Liver (tissue), 9 donors: ENCODE measurements around the gene CAMKV. TPM values are rescaled to one million over a fixed set of nuclear protein-coding genes. Genes with fewer than 3 reads are reported as not detected.

Source experiments
- DNase-seq: peaks from one replicate; pipeline ENCODE4 v3.0.0-alpha.2; 2017; ENCODE audit warnings: low spot score
- H3K27ac ChIP-seq, 2 donors: one replicate each; pipeline ENCODE4 v1.7.0; 2013; ENCODE audit warnings: inconsistent platforms in 2 of 2, low read length in 2 of 2, control low read depth in 1 of 2, low read depth in 1 of 2, mild to moderate bottlenecking in 1 of 2
- H3K27me3 ChIP-seq, 4 donors: one replicate each; pipeline versions ENCODE4 v1.6.1 to v1.7.0; 2013; ENCODE audit warnings: low read length in 3 of 4, inconsistent platforms in 1 of 4, mild to moderate bottlenecking in 1 of 4, moderate library complexity in 1 of 4; ENCODE audit not compliant: control insufficient read depth in 4 of 4, insufficient read depth in 4 of 4
- H3K36me3 ChIP-seq, 4 donors: one replicate each; pipeline versions ENCODE4 v1.6.1 to v1.7.0; 2013; ENCODE audit warnings: low read length in 3 of 4, mild to moderate bottlenecking in 3 of 4, low read depth in 1 of 4, moderate library complexity in 1 of 4; ENCODE audit not compliant: control insufficient read depth in 4 of 4, insufficient read depth in 3 of 4
- H3K4me1 ChIP-seq, 4 donors: one replicate each; pipeline versions ENCODE4 v1.6.1 to v1.7.0; 2013; ENCODE audit warnings: low read length in 3 of 4, mild to moderate bottlenecking in 3 of 4, moderate library complexity in 1 of 4; ENCODE audit not compliant: control insufficient read depth in 4 of 4, insufficient read depth in 4 of 4
- H3K4me3 ChIP-seq, 3 donors: one replicate each; pipeline versions ENCODE4 v1.6.1 to v1.7.0; 2013; ENCODE audit warnings: low read length in 3 of 3, control low read depth in 1 of 3, low read depth in 1 of 3, mild to moderate bottlenecking in 1 of 3
- H3K9ac ChIP-seq, 2 donors: one replicate each; pipeline ENCODE4 v1.7.0; 2013; ENCODE audit warnings: low read length in 2 of 2, mild to moderate bottlenecking in 2 of 2, moderate library complexity in 2 of 2, control low read depth in 1 of 2, low read depth in 1 of 2
- H3K9me3 ChIP-seq, 4 donors: one replicate each; pipeline versions ENCODE4 v1.6.1 to v1.7.0; 2013; ENCODE audit warnings: low read length in 3 of 4; ENCODE audit not compliant: control insufficient read depth in 4 of 4
- CTCF ChIP-seq: fragments of 150-350 bp; IDR thresholded peaks from 2 replicates; pipeline ENCODE4 v1.5.1; 2017; ENCODE audit warnings: improper control_type of control experiment, low read depth, low read length; ENCODE audit not compliant: missing input control
- EGR1 ChIP-seq, 2 donors: IDR thresholded peaks; 2 replicates each; pipeline ENCODE4 v1.6.1; 2016 to 2018; ENCODE audit warnings: antibody characterized with exemption in 2 of 2, low read depth in 2 of 2
- FOXA1 ChIP-seq: IDR thresholded peaks from 2 replicates; pipeline ENCODE4 v1.6.1; 2016; ENCODE audit warnings: antibody characterized with exemption
- FOXA2 ChIP-seq: IDR thresholded peaks from 2 replicates; pipeline ENCODE4 v1.6.1; 2016; ENCODE audit warnings: antibody characterized with exemption
- GABPA ChIP-seq, 2 donors: IDR thresholded peaks in 1 of 2; conservative IDR thresholded peaks in 1 of 2; 2 replicates each; pipeline ENCODE4 v1.6.1; 2016; ENCODE audit warnings: antibody characterized with exemption in 2 of 2, mild to moderate bottlenecking in 1 of 2, moderate library complexity in 1 of 2
- HNF4A ChIP-seq, 2 donors: conservative IDR thresholded peaks; 2 replicates each; pipeline ENCODE4 v1.6.1; 2016; ENCODE audit warnings: antibody characterized with exemption in 2 of 2, mild to moderate bottlenecking in 2 of 2
- HNF4G ChIP-seq: IDR thresholded peaks from 2 replicates; pipeline ENCODE4 v1.6.1; 2016; ENCODE audit warnings: antibody characterized with exemption
- JUND ChIP-seq, 2 donors: IDR thresholded peaks; 2 replicates each; pipeline ENCODE4 v1.6.1; 2016; ENCODE audit warnings: antibody characterized with exemption in 2 of 2
- MAX ChIP-seq: IDR thresholded peaks from 2 replicates; pipeline ENCODE4 v1.6.1; 2016; ENCODE audit warnings: antibody characterized with exemption
- RAD21 ChIP-seq, 2 donors: IDR thresholded peaks; 2 replicates each; pipeline ENCODE4 v1.6.1; 2016; ENCODE audit warnings: antibody characterized with exemption in 2 of 2, mild to moderate bottlenecking in 2 of 2
- RXRA ChIP-seq, 2 donors: IDR thresholded peaks; 2 replicates each; pipeline ENCODE4 v1.6.1; 2017 to 2018; ENCODE audit warnings: antibody characterized with exemption in 2 of 2, mild to moderate bottlenecking in 1 of 2
- SP1 ChIP-seq: IDR thresholded peaks from 2 replicates; pipeline ENCODE4 v1.6.1; 2018; ENCODE audit warnings: antibody characterized with exemption, mild to moderate bottlenecking
- TAF1 ChIP-seq: conservative IDR thresholded peaks from 2 replicates; pipeline ENCODE4 v1.6.1; 2016; ENCODE audit warnings: antibody characterized with exemption, mild to moderate bottlenecking
- YY1 ChIP-seq: IDR thresholded peaks from 2 replicates; pipeline ENCODE4 v1.6.1; 2016; ENCODE audit warnings: antibody characterized with exemption, mild to moderate bottlenecking
- WGBS: extraction: QIAGEN DNeasy Blood & Tissue Kit; methylation state at CpG from one replicate; pipeline ENCODE4 v1.1.7; 2013; 5-methylcytosine and 5-hydroxymethylcytosine counted together
- polyA plus RNA-seq, 2 donors: library from polyadenylated mRNA; stranded (reverse) in 1 of 2; unstranded in 1 of 2; fragments of 200-250 nt in 1 of 2; fragments of >200 nt in 1 of 2; fragmentation: Nextera tagmentation in 1 of 2; extraction: Ambion mirVana in 1 of 2; gene quantifications; one replicate each; pipeline versions ENCODE4 v1.2.1 to v1.2.3, GENCODE V29; 2013 to 2015
- total RNA-seq, 2 donors: library from RNA; depleted of rRNA; stranded (reverse); fragments of >200 nt; gene quantifications; one replicate each; pipeline ENCODE4 v1.2.3, GENCODE V29; 2014
- TF ChIP-seq, protein P1 (sequence below): IDR thresholded peaks from 2 replicates; pipeline ENCODE4 v1.6.1; 2016; ENCODE audit warnings: antibody characterized with exemption, mild to moderate bottlenecking
- TF ChIP-seq, protein P2 (sequence below): IDR thresholded peaks from 2 replicates; pipeline ENCODE4 v1.6.1; 2016; ENCODE audit warnings: antibody characterized with exemption
- TF ChIP-seq, protein P3 (sequence below): IDR thresholded peaks from 2 replicates; pipeline ENCODE4 v1.6.1; 2016; ENCODE audit warnings: antibody characterized with exemption
- donor health status: healthy.
- donor health status: healthy.
- donor health status: healthy.
- donor health status: healthy.
- donor health status: healthy.

The CAMKV gene
- total and polyA plus RNA-seq, 4 donors: not detected

DNA sequence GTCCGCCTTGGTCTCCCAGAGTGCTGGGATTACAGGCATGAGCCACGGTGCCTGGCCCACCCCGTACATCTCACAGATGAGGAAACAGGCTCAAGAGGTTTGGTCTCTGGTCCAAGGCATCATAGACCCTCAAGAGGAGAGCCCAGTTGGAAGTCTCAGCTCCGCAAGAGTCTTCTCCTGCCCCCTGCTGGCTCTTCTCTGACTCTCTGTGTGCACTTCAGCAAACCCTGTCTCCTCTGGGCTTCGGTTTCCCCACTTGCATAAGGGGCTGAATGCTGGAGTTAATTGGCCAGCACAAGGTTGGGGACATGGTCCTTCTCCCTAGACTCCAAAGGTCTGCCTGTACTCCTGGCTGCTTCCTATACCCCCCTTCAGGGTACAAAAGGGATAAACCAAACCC, 30.1 kb upstream of the CAMKV start:
- no peaks in the 10 kb centered on the region for H3K9me3 ChIP-seq
- H3K27me3 ChIP-seq: no peaks in the 10 kb centered on the region
- H3K9ac ChIP-seq: no peak overlapping the region
- H3K36me3 ChIP-seq: no peaks in the 10 kb centered on the region
- no peak overlapping the region for H3K4me3 ChIP-seq
- no peak for DNase-seq
- TF ChIP-seq, protein P1, sequence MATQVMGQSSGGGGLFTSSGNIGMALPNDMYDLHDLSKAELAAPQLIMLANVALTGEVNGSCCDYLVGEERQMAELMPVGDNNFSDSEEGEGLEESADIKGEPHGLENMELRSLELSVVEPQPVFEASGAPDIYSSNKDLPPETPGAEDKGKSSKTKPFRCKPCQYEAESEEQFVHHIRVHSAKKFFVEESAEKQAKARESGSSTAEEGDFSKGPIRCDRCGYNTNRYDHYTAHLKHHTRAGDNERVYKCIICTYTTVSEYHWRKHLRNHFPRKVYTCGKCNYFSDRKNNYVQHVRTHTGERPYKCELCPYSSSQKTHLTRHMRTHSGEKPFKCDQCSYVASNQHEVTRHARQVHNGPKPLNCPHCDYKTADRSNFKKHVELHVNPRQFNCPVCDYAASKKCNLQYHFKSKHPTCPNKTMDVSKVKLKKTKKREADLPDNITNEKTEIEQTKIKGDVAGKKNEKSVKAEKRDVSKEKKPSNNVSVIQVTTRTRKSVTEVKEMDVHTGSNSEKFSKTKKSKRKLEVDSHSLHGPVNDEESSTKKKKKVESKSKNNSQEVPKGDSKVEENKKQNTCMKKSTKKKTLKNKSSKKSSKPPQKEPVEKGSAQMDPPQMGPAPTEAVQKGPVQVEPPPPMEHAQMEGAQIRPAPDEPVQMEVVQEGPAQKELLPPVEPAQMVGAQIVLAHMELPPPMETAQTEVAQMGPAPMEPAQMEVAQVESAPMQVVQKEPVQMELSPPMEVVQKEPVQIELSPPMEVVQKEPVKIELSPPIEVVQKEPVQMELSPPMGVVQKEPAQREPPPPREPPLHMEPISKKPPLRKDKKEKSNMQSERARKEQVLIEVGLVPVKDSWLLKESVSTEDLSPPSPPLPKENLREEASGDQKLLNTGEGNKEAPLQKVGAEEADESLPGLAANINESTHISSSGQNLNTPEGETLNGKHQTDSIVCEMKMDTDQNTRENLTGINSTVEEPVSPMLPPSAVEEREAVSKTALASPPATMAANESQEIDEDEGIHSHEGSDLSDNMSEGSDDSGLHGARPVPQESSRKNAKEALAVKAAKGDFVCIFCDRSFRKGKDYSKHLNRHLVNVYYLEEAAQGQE: no peak
- no peak for TF ChIP-seq HNF4G
- TF ChIP-seq GABPA (IDR thresholded peaks at IDR 0.05 in 1 of 2, conservative IDR thresholded peaks at IDR 0.05 in 1 of 2): no peak
- TF ChIP-seq MAX: no peak
- TF ChIP-seq, protein P2, sequence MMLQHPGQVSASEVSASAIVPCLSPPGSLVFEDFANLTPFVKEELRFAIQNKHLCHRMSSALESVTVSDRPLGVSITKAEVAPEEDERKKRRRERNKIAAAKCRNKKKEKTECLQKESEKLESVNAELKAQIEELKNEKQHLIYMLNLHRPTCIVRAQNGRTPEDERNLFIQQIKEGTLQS: no peak
- no peak for TF ChIP-seq FOXA1
- no peak for TF ChIP-seq SP1
- no peak for TF ChIP-seq CTCF
- no peak for TF ChIP-seq RAD21 (IDR thresholded peaks at IDR 0.05)
- no peak for TF ChIP-seq RXRA (IDR thresholded peaks at IDR 0.05)
- no peak for TF ChIP-seq FOXA2
- no peak for TF ChIP-seq TAF1
- no peak for TF ChIP-seq HNF4A (conservative IDR thresholded peaks at IDR 0.05)
- WGBS: 81% methylated on average over 5 of the region's 5 CpGs
- H3K27ac ChIP-seq: no peak overlapping the region
- H3K4me1 ChIP-seq: peaks cover 0 to 7% (median 4%) of the 10 kb centered on the region in 4 donors

- Histone ChIP-seq H3K9me3 (no peaks in the 10 kb centered on the region), H3K27me3 (no peaks in the 10 kb centered on the region), H3K4me3 (no peak overlapping the region), H3K36me3 (no peaks in the 10 kb centered on the region), H3K27ac (no peak overlapping the region), H3K9ac (no peak overlapping the region), H3K4me1 (peaks cover 0 to 6% (median 4%) of the 10 kb centered on the region in 4 donors)
- TF ChIP-seq FOXA1 (no peak), SP1 (no peak), FOXA2 (no peak), YY1 (no peak), RAD21 (IDR thresholded peaks at IDR 0.05) (no peak), CTCF (no peak), JUND (IDR thresholded peaks at IDR 0.05) (no peak), GABPA (IDR thresholded peaks at IDR 0.05 in 1 of 2, conservative IDR thresholded peaks at IDR 0.05 in 1 of 2) (no peak), EGR1 (IDR thresholded peaks at IDR 0.05; ENCODE audit: low read depth in 2 of 2) (no peak), TAF1 (no peak), HNF4G (no peak), HNF4A (conservative IDR thresholded peaks at IDR 0.05) (no peak)
- TF ChIP-seq, protein P1: no peak
- TF ChIP-seq, protein P3, sequence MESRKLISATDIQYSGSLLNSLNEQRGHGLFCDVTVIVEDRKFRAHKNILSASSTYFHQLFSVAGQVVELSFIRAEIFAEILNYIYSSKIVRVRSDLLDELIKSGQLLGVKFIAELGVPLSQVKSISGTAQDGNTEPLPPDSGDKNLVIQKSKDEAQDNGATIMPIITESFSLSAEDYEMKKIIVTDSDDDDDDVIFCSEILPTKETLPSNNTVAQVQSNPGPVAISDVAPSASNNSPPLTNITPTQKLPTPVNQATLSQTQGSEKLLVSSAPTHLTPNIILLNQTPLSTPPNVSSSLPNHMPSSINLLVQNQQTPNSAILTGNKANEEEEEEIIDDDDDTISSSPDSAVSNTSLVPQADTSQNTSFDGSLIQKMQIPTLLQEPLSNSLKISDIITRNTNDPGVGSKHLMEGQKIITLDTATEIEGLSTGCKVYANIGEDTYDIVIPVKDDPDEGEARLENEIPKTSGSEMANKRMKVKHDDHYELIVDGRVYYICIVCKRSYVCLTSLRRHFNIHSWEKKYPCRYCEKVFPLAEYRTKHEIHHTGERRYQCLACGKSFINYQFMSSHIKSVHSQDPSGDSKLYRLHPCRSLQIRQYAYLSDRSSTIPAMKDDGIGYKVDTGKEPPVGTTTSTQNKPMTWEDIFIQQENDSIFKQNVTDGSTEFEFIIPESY: no peak
- no peak for DNase-seq
- WGBS: 79% methylated on average over 6 of the region's 6 CpGs
Observed at GRCh38 chr3:49898991-49899390, 29.3 kb upstream of the CAMKV start.
